ENCODE results near the gene TEX22.

TEX22 gene

GRCh38 chr14:105444859-105445258, 46.5 kb downstream of the TEX22 start:
- no peak for DNase-seq

GRCh38 chr14:105445290-105445689, 47.0 kb downstream of the TEX22 start:
- DNase-seq, result no peak

- no peak for DNase-seq
These were observed 47.8 kb downstream of the TEX22 start for GRCh38 chr14:105445901-105446845.

GRCh38 chr14:105446971-105447370, 48.6 kb downstream of the TEX22 start:
- DNase-seq, result no peak

- no peak for DNase-seq
These were observed 49.6 kb downstream of the TEX22 start for GRCh38 chr14:105447651-105448640.

GRCh38 chr14:105448706-105449111, 50.4 kb downstream of the TEX22 start:
- DNase-seq, result peak; percentile 83

GRCh38 chr14:105449276-105450122, 51.2 kb downstream of the TEX22 start:
- DNase-seq, result no peak

- DNase-seq, result no peak
These were observed 51.8 kb downstream of the TEX22 start for GRCh38 chr14:105450123-105450505.

- no peak for DNase-seq
These were observed 52.8 kb downstream of the TEX22 start for GRCh38 chr14:105450864-105451720.

GRCh38 chr14:105452963-105453362, 54.6 kb downstream of the TEX22 start:
- no peak for DNase-seq

- DNase-seq, result no peak
These were observed 55.5 kb downstream of the TEX22 start for GRCh38 chr14:105453847-105454246.

GRCh38 chr14:105455086-105455640, 56.8 kb downstream of the TEX22 start:
- no peak for DNase-seq

- DNase-seq, result no peak
These were observed 57.7 kb downstream of the TEX22 start for GRCh38 chr14:105455766-105456660.

GRCh38 chr14:105456736-105457617, 58.6 kb downstream of the TEX22 start:
- no peak for DNase-seq

GRCh38 chr14:105458010-105458409, 59.7 kb downstream of the TEX22 start:
- DNase-seq, result no peak

- no peak for DNase-seq
These were observed 60.2 kb downstream of the TEX22 start for GRCh38 chr14:105458571-105458970.

- no peak for DNase-seq
These were observed 61.8 kb downstream of the TEX22 start for GRCh38 chr14:105460116-105460515.

GRCh38 chr14:105460616-105461015, 62.3 kb downstream of the TEX22 start:
- no peak for DNase-seq

GRCh38 chr14:105461903-105462302, 63.6 kb downstream of the TEX22 start:
- no peak for DNase-seq

Data from activated CD8-positive, alpha-beta memory T cell treated with anti-CD3 and anti-CD28 coated beads for 24 hours (primary cell).